Vagina (tissue), 2 donors: ENCODE results near the gene PNISR.

Source experiments
- CTCF ChIP-seq, 3 experiments: fragments of 450-650 bp in 2 of 3; fragments of 200-600 bp in 1 of 3; sonication (generic) in 1 of 3; IDR thresholded peaks; one replicate each; pipeline ENCODE4 v1.5.1; 2017 to 2019; ENCODE audit warnings: antibody characterized with exemption in 3 of 3, mild to moderate bottlenecking in 2 of 3, moderate library complexity in 2 of 3
- POLR2A ChIP-seq, 2 donors: fragments of 450-650 bp; IDR thresholded peaks; one replicate each; pipeline ENCODE4 v1.6.1; 2017; ENCODE audit warnings: antibody characterized with exemption in 2 of 2, mild to moderate bottlenecking in 2 of 2, moderate library complexity in 2 of 2
- POLR2AphosphoS5 ChIP-seq, 2 donors: sonication (generic); formaldehyde crosslinking; IDR thresholded peaks; one replicate each; pipeline ENCODE4 v1.9.0; 2017; ENCODE audit warnings: antibody characterized with exemption in 2 of 2, mild to moderate bottlenecking in 2 of 2, low read depth in 1 of 2; ENCODE audit not compliant: insufficient read depth in 1 of 2

GRCh38 chr6:99473730-99474129 lies 48.6 kb upstream of the PNISR start:
- TF ChIP-seq CTCF (IDR thresholded peaks at IDR 0.05) (no peak), POLR2AphosphoS5 (IDR thresholded peaks at IDR 0.05; ENCODE audit: insufficient read depth in 1 of 2, low read depth in 1 of 2) (no peak), POLR2A (IDR thresholded peaks at IDR 0.05) (no peak)
